NCI-H748 (cell line): Measurements from ENCODE around the gene BMPR1B.

Experiments used
- DNase-seq: peaks from one replicate; lab custom pipeline; 2025; ENCODE audit not compliant: unreplicated experiment; lab: John Stamatoyannopoulos, UW

Gene BMPR1B

DNA sequence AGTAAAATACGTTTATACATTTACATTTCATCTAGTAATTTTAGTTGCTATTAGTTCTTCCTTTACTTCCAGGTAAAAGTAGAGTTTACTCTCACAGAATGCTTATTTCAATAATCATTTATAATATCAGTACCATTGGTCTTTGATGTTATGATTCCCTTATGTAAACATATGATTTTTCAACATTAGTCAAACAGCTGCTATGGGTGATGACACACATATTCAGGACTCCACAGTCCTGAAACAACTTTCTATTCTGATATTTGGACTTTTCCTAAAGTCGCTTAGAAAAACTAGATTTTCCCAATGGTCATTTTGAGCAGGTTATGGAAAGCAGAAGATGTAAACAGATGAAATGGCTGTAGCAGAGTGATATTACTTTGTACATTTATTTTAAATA, 421.2 kb downstream of the BMPR1B start:
- no peak for DNase-seq

DNA sequence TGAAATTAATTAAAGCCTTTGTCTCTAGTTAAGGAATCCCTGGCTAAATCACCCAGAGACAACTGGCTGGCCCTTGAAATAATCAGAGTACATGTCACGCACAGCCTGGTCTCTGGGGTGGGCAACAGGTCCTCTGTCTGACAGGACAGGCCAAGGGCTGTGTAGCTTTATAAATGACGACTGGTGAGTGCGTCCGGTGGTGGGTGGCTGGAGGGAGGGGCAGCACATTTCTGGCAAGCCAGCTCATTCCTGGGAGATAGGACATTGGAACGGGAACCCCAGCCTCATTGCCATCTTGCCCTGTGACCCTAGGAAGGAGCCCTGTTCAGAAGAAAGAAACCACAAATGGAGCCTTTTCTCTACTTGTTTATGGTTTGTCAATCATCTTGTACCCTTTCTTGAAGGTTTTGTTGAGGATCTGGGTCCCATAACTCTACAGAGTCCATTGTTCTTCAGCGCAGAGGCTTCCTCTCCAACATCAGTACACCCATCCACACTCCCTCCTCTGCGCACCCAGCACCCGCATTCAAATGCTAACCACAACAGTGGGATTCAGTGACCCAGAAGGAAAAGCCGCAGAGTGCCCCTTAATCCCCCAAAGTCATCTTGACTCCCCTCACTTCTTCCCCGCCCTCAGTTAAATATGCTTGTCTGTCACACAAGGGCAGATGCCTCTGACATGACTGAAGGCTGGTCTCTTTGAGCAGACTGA, 422.9 kb downstream of the BMPR1B start:
- no peak for DNase-seq

DNA sequence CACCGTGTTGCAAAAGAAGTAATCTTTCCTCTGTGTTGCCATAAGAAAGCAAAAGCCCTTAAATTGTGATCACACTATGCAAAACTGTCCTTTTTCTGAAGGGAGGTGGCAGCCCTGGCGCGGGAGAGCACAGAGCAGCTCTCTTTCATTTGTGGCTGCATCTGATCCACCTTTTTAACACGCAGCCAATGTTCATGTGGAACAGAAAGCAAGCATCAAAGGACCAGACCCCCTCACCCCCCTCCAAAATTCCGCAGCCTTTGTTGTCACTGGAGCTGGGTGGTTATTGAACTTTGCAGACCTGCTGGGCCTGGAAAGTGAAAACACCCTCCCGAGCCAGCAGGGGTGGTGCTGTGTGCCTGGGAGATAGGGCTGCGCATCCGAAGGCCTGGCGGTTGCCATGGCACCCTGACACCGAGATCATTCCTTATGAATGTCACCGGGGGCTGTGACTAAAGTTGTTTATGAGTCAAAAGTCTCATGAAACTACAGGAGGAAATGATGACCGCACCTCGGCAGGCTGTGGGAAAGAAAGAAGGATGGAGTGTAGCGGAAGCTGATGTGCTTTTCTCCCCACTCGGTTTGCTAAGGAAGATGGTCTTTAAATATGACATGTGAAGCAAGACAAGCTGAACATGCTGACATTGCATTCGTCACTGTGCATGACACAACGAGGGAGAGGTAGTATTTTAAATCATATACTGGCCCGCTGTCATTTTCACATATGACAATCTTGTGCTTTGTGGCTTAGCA, 423.7 kb downstream of the BMPR1B start:
- peak; percentile 72 for DNase-seq

DNA sequence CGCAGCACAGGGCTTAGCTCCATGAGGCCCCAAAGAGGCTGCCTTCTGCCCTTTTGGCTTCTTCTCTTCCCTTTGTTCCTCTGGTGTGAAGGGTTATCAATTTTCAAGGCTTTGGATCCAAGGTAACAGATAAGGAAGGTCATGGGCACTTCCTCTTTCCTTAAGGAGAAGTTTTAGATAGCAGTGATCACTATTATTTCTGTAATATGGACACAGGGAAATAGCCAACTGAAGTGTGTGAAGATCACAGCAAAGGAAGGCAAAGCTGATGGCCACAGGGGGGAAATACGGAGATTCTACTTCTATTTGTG, 424.2 kb downstream of the BMPR1B start:
- no peak for DNase-seq

DNA sequence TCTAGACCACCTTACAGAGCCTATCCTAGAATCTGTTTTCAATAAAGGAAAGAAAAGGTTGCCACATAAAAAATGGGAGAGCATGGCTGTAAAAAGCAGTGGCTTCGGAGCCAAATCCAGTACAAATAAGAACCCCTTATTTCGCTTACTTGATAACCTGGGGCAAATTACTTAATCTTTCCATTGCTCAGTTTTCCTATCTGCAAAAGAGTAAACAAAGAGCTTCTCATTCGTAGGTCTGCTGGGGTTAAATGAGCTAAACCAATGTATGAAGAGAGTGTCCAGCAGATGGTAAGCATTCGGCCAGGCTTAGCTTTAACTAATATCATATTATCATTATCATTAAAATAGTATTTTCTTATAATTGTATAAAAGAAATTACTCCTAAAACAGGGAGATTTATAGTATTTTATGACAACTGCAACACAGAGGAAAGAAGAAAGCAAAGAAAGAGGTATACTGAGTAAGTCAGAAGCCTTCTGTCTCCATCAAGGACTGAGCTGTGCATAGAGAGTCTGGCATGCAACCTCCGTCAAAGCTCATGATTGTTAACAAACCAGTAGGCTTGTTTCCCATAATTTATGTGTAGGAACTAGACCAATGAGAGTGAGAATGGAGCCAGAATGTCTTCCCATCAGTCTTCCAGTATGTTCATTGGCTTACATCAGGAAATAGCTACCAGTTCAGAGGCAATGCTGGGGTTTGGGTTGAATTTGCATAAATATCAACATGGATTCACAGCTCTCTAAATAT, 426.1 kb downstream of the BMPR1B start:
- no peak for DNase-seq

DNA sequence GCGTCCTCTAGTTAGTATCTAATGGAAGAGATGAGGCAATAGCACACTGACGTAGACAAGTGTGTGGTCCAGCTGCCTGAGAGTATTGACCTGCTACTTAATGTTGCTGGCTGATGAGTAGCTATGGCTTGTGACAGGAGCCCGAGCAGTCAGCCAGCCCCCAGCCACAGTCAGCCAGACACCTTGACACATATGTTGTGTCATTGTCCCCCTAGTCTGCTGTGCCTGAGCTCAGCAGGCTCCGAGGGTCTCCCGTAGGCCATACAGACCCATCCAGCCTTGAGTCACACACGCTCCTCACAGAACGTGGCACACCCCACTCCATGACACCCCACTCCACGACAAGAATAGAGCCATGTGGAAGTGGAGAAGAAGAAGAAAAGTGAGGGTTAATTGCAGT, 428.9 kb downstream of the BMPR1B start:
- DNase-seq = peak; percentile 92

DNA sequence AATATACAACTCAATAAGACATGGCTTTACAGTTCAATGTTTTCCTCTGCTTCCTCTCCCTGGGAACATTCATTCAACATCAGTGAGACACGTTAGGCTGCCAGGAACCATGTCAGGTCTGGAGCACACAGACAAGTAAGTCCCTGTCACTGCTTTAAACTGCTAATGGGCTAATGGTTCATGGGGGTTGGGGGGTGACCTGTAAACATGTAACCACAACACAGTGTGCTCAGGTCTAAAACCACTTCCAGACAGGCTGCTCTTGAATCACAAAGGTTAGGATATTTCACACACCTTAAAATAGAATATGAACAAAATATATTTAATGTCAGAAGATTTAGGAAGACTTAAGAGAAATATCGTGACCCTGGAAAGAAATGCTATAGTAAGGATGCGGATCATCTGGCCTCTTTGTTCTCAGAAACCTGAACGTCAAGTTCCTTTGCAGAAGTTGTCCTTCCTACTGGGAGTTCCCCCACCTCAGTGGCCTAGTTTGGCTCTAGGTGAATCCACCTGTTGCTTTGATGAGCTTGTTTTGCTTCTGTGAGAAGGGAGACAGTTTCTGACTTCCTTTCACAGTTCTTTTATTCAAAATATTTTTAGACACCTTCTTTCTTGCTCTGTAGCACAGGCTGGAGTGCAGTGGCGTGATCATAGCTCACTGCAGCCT, 431.1 kb downstream of the BMPR1B start:
- DNase-seq = no peak

DNA sequence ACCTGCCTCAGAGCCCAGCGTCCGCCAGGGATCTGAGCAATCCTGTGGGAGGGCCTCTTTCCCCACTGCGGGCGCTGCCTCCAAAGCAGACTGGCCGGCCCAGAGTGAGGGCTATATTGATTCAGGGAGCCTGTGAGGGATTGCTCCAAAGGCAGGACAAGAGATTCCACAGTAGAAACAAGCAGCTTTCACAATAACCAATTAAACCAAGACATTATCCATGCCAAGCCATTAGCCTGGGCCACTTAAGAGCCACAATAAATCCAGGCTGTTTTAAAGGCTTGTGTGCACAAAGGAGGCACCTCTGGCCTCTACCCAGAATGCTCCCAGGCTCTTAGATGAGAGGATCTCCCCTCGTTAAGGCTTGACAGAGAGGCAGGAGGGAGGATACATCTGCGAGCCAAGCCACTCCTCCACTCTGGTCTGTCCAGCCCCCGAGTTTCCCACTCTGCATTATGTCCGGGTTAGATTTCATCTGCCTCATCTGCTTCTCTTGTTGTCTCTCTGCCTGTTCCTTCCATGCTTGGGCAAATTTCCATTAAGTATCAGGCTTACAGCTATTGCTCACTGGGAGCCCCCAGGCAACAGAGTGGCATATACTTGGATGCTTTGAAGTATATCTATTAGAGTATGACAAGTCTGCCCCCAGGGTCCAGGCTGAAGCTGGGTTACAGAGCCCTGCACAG, 433.1 kb downstream of the BMPR1B start:
- DNase-seq = peak; percentile 90

DNA sequence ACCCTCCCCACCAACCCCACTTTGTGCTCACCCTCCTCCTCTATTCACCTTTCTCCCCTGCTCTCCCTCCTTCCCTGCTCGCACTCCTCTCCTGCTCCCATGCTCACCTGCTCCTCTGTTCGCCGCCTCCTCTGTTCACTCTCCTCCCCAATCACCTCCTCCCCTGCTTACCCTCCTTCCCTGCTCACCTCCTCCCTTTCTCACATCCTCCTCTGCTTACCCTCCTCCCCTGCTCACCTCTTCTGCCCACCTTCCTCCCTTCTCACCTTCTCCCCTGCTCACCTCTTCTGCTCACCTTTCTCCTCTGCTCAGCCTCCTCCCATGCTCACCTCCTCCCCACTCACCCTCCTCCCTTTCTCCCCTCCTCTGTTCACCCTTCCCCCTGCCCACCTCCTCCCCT, 433.8 kb downstream of the BMPR1B start:
- no peak for DNase-seq

DNA sequence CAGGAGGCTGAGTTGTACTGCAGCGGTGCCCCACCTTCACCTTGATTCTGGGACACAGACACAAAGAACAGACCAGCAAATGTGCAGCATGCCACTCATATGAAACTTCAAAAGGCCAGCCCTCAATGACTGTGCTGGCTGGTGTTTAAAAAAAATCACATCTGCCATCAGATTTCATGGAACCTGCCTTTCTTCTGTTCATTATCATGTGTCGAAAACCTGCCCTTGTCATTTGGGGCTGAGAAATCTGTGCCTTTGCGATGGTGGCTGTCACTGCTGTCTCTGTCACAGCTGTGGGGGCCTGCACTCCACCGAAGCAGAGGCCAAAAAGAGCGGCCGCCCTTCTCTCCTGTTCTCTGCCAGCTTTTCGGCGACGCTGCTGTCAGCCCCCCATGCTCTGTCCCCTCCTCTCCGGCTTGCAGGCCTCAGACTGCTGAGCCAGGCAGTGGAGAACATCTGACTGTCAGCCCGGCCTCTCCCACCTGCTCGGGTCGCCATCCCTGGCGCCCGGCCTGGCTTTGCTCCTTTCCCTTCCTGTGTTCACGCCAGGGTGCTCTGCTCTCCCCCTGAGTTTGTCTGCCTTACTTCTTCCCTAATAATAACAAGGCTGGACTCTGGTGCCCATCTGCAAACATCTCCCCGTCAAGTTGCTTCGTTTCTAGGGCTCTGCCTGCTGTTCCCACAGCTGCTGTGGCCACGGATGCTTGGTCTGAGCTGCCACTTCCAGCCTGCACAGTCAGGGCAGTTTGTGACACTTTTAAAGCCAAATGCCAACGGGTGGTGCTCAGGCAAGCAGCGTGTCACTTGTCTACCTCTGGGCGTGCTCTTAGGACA, 435.9 kb downstream of the BMPR1B start:
- DNase-seq = peak; percentile 4

DNA sequence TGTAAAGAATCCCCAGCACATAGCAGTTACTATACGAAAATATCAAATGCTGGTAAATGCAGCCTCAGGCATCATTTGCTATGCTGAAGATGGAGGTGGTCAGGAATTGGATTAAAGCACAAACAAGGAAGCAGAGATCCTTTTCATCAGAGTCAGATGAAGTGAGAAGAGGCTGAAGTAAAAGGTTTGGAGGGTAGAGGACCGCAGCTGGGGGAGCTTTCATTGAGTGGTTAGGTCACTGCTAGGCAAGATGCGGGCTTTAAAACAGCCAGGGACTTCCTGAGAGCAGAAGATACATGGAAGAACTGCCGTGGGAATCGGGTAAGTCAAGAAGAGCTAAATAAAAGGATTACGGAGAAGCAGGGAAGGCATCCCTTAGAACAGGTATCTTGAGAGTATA, 439.6 kb downstream of the BMPR1B start:
- no peak for DNase-seq

DNA sequence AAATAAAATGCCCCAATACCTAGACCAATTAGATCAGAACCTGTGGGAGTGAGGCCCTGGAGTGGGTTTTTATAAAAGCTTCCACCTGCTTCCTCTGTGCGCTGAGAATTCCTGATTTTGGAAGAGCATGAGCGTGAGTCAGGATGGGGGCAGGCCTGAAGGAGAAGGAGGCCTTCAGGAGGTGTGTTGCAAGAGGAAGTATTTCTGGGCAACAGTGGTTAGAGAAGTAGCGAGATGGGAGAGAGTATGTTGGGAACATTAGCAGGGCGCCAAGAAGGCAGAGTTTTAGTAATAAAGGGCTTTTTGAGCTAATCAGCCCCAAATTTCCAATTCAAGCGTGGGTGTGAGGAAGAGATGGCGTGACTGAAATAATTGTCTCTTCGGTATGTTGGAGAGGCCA, 441.2 kb downstream of the BMPR1B start:
- DNase-seq = no peak

DNA sequence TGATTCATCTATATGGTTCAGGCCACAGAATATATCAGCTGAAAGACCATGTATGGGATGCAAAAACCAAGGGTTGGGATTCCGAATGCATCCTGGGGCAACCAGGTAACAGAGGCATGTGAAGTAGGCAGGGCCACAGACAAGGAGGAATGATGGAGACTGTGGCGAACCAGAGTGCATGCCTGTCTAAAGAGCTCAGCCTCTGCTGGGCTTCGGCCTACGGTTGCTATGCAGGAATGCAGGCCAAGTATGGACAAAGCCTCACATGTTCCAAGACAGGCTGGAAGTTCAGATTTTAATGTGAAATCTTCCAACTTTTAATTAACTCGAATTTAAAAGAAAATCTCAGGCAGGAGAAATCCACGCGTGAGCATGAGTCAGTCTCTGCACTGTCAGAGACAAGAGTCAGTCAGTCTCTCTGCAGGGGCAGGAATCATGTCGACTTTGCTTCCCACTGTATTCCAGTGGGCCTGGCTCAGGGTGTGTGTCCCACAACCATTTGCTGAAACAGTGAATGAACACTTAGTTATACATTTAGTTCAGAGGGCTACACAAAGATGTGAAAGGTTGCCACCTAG, 446.6 kb downstream of the BMPR1B start:
- DNase-seq = no peak

DNA sequence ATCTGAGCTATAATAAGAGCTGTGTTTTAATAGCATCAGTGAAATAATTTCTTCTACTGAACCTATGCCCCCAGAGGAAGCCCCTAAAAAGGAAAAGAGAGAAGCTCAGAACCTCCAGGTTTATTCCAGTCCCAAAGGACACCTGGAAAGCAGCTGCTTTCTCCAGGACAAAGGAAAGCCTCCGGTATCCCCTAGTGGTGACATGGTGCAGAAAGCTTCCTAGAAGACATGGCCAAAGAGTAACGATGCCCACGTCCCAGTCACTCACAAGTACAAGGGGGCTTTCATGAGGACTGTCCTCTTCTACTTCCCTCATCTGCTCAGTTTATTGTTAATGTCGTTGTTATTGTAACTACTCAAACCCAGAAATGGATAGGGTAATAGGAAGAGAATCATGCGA, 447.1 kb downstream of the BMPR1B start:
- DNase-seq = peak; percentile 4
